Measurements from ENCODE around the gene NOL12.
"Not testable (repeated sequence)": the region's sequence is repeated elsewhere in the genome, so short reads cannot be mapped to it uniquely, and the experiment has no call there.

The NOL12 gene

GRCh38 chr22:37686002-37686982, at the start of gene NOL12:
TSS of gene NOL12 (plus strand) at chr22:37686343. CDS start at chr22:37686393, 50 bp downstream.
- DNase-seq (ENCODE audit: low read depth in 2 of 2, low spot score in 1 of 2), result peak; percentile 51 to 54

- DNase-seq (ENCODE audit: low read depth in 2 of 2, low spot score in 1 of 2), result no peak
Observed at GRCh38 chr22:37636949-37637273, 49.2 kb upstream of the NOL12 start.

GRCh38 chr22:37638391-37639069, 47.6 kb upstream of the NOL12 start:
- DNase-seq (ENCODE audit: low read depth in 2 of 2, low spot score in 1 of 2), result no peak

- no peak for DNase-seq (ENCODE audit: low read depth in 2 of 2, low spot score in 1 of 2)
Observed at GRCh38 chr22:37639070-37639760, 46.9 kb upstream of the NOL12 start, which contains the start of gene SH3BP1. TSS of gene SH3BP1 (plus strand) at chr22:37639669. CDS start at chr22:37639788, 119 bp downstream.

GRCh38 chr22:37639771-37640590, 46.2 kb upstream of the NOL12 start:
- no peak for DNase-seq (ENCODE audit: low read depth in 2 of 2, low spot score in 1 of 2)

- no peak for DNase-seq (ENCODE audit: low read depth in 2 of 2, low spot score in 1 of 2)
Observed at GRCh38 chr22:37640591-37641560, 45.3 kb upstream of the NOL12 start.

- no peak for DNase-seq (ENCODE audit: low read depth in 2 of 2, low spot score in 1 of 2)
Observed at GRCh38 chr22:37641561-37641949, 44.6 kb upstream of the NOL12 start.

- peak; percentile 63 to 89 for DNase-seq (ENCODE audit: low read depth in 2 of 2, low spot score in 1 of 2)
Observed at GRCh38 chr22:37643225-37643847, 42.8 kb upstream of the NOL12 start.

- DNase-seq (ENCODE audit: low read depth in 2 of 2, low spot score in 1 of 2), result no peak
Observed at GRCh38 chr22:37647317-37647716, 38.8 kb upstream of the NOL12 start.

- no peak for DNase-seq (ENCODE audit: low read depth in 2 of 2, low spot score in 1 of 2)
Observed at GRCh38 chr22:37647928-37648327, 38.2 kb upstream of the NOL12 start.

GRCh38 chr22:37650463-37651136, 35.5 kb upstream of the NOL12 start:
- no peak for DNase-seq (ENCODE audit: low read depth in 2 of 2, low spot score in 1 of 2)

GRCh38 chr22:37654563-37655251, 31.4 kb upstream of the NOL12 start:
- DNase-seq (ENCODE audit: low read depth in 2 of 2, low spot score in 1 of 2), result no peak

- DNase-seq (ENCODE audit: low read depth in 2 of 2, low spot score in 1 of 2), result no peak
Observed at GRCh38 chr22:37655252-37655563, 30.9 kb upstream of the NOL12 start.

- DNase-seq (ENCODE audit: low read depth in 2 of 2, low spot score in 1 of 2), result not testable (repeated sequence)
Observed at GRCh38 chr22:37656583-37656982, 29.6 kb upstream of the NOL12 start.

GRCh38 chr22:37657590-37658132, 28.5 kb upstream of the NOL12 start:
- DNase-seq (ENCODE audit: low read depth in 2 of 2, low spot score in 1 of 2), result no peak

- DNase-seq (ENCODE audit: low read depth in 2 of 2, low spot score in 1 of 2), result peak; percentile 91 to 96
Observed at GRCh38 chr22:37658133-37659065, 27.7 kb upstream of the NOL12 start, which contains the start of gene PDXP. TSS of gene PDXP (plus strand) at chr22:37658723. CDS start at chr22:37658783, 60 bp downstream.

Measured in stimulated activated CD8-positive, alpha-beta memory T cell treated with anti-CD3 and anti-CD28 coated beads, Interleukin-4, amount 100 ng/mL, for 4 hours (primary cell).